CD1c-positive myeloid dendritic cell (primary cell): Measurements from ENCODE around the gene FRMD5.
A peak's percentile ranks its signal among the peaks of the same experiment; 100 is the strongest.
"Not testable (repeated sequence)": the region's sequence is repeated elsewhere in the genome, so short reads cannot be mapped to it uniquely, and the experiment has no call there.

Source experiments
- DNase-seq: peaks from one replicate; pipeline ENCODE4 v3.0.0-alpha.2; 2016; ENCODE audit errors: extremely low spot score

Gene FRMD5

DNA sequence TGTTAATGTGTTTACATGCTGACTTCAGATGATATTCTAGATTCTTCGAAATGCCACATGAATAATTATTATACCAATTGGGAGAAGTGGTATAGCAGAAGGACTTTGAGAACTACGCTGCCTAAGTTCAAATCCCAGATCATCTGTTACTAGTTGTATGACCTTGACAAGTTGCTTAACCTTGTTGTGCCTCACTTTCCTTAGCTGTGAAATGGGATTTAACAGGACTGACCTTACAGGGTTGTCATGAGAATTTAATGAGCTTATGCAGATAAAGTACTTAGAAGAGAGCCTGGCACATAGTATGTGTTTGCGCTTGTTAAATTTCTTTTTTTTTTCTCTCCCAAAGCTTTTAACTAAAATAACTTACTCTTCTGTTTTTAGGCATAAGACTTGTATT is 343.8 kb downstream of the FRMD5 start:
- DNase-seq, result no peak

DNA sequence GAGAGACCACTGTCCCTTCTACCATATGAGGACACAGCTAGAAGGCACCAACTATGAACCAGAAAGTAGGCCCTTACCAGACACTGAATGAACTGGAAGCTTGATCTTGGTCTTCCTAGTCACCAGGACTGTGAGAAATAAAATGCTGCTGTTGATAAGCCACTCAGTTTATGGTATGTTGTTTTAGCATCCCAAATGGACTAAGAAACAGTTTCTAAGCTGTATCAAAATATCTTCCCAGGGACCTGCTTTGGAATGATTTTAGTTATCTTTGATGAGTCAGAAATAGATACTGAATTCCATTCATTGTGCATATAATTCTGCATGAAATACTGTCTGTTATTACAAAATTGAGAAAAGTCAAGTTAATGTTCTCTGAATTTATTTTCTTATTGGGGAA is 349.6 kb downstream of the FRMD5 start:
- no peak for DNase-seq

DNA sequence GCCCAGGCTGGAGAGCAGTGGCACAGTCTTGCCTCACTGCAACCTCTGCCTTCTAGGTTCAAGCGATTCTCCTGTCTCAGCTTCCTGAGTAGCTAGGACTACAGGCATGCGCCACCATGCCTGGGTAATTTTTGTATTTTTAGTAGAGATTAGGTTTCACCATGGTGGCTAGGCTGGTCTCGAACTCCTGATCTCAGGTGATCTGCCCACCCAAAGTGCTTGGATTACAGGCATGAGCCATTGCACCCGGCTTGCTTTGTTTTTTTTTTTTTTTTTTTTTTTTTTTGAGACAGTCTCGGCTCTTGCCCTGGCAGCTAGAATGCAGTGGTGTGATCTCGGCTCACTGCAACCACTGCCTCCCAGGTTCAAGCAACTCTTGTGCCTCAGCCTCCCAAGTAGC is 362.6 kb downstream of the FRMD5 start:
- DNase-seq, result not testable (repeated sequence)

DNA sequence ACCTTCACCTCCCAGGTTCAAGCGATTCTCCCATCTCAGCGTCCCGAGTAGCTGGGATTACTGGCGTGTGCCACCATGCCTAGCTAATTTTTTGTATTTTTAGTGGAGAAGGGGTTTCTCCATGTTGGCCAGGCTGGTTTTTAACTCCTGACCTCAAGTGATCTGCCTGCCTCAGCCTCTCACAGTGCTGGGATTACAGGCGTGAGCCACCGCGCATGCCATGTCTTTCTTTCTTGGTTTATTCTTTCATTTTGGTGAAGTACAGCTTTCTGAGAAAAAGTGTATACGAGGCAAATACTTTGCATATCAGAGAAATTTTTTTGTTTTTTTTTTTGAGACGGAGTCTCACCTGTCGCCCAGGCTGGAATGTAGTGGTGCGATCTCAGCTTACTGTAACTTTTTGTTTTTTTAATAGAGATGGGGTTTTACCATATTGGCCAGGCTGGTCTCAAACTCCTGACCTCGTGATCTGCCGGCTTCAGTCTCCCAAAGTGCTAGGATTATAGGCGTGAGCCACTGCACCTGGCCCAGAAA is 363.5 kb downstream of the FRMD5 start:
- not testable (repeated sequence) for DNase-seq

DNA sequence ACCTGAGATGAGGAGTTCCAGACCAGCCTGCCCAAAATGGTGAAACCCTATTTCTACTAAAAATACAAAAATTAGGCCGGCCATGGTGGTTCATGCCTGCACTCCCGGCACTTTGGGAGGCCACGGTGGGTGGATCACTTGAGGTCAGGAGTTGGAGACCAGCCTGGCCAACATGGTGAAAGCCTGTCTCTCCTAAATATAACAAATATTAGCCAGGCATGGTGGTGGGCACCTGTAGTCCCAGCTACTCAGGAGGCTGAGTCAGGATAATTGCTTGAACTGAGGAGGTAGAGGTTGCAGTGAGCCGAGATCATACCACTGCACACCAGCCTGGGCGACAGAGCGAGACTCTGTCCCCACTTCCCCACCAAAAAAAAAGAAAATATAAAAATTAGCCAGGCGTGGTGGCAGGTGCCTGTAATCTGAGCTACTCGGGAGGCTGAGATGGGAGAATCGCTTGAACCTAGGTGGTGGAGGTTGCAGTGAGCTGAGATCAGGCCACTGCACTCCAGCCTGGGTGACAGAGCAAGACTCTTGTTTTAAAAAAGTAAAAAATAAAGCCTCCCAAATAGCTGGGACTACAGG is 364.3 kb downstream of the FRMD5 start:
- DNase-seq, result not testable (repeated sequence)

DNA sequence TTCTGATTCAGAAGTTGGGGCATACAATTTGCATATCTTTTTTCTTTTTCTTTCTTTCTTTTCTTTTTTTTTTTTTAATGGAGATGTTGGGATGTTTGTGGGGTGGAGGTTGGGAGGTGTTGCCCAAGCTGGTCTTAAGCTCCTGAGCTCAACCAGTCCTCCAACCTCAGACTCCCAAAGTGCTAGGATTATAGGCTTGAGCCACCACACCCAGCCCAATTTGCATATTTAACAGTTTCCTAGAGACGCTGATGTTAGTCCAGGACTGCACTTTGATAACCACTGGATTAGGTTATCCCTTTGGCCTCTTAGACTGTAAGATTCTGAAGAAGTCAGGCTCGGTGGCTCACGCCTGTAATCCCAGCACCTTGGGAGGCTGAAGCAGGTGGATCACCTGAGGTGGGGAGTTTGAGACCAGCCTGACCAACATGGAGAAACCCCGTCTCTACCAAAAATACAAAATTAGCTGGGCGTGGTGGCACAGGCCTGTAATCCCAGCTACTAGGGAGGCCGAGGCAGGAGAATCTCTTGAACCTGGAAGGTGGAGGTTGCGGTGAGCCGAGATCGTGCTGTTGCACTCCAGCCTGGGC is 365.0 kb downstream of the FRMD5 start:
- DNase-seq, result not testable (repeated sequence)

DNA sequence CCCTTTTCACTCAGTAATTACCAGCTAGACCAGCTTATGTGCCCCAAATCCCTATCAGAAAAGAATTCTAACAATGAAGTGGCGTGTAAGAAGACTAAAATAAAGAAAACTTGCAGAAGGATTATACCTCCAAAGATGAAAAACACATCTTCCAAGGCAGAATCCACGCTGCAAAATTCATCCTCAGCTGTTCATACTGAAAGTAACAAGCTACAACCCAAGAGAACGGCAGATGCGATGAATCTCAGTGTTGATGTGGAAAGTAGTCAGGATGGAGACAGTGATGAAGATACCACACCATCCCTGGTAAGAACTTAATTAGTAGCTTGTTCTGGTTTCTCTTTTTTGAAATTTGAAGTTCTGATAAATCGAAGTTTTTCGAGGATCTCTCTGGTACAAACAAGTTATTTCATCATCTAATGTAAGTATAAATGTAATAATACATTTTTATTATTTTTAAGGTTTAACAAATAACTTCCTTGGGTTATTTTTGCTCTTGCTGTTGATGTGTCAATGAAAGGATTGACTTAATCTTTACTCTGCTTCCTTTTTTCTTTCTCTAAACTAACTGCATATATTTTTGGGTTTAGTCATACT is 366.9 kb downstream of the FRMD5 start:
- no peak for DNase-seq

DNA sequence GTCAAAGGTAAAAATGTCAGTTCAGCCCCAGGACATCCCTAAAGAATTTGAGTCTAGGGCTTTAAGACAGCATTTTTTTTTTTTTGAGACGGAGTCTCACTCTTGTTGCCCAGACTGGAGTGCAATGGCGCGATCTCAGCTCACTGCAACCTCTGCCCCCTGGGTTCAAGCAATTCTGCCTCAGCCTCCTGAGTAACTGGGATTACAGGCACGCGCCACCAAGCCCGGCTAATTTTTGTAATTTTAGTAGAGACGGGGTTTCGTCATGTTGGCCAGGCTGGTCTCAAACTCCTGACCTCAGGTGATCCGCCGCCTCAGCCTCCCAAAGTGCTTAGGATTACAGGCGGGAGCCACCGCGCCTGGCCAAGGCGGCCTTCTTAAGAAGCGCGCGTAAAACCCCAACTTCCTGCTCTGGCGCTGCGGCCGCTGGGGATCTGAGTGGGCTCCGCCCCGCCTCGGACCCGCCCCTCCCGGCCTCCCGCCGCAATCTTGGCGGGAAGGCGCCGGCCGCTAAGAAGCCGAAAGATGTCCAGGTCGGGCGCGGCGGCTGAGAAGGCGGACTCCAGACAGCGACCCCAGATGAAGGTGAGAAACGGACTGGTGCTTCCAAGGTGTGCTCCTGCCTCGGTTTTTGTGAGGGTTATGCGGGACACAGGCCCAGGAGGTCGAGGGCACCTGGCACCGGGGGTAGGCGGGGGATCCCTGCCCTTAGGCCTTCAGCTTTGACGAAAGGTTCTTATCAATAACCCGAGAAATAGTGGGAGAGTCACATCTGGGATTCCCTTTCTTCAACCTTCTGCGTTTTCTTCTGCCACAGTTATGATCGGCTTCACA is 368.3 kb downstream of the FRMD5 start, which contains the start of gene WDR76:
Gene WDR76 (plus strand): TSS at position 495 of the 834 bp plus-strand sequence. CDS start 31 bp downstream, at position 526.
- peak; percentile 89 for DNase-seq

DNA sequence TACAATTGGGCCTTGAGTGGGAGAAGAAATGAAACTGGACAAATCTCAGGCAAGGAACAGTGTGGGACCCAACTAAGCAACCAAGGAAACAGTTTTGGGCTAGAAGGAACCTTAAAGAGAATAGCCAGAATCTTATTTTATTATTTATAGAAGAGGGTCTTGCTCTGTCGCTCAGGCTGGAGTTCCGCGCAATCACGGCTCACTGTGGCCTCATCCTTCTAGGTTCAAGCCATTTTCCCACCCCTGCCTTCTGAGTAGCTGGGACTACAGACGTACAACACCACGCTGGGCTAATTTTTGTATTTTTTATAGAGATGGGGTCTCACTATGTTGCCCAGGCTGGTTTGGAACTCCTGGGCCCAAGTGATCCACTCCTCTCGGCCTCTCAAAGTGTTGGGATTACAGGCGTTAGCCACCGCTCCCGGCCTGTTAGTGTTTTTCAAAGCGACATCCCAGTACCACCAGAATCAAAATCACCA is 369.0 kb downstream of the FRMD5 start:
- no peak for DNase-seq

DNA sequence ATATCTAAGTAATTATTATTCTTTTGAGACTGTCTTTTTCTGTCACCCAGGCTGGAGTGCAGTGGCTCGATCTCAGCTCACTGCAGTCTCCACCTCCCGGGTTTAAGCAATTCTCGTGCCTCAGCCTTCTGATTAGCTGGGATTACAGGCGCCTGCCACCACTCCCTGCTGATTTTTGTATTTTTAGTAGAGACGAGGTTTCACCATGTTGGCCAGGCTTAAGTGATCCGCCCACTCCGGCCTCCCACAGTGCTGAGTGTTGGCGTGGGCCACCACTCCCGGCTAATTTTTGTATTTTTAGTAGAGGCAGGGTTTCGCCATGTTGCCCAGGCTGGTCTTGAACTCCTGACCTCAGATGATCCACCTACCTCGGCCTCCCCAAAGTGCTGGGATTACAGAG is 369.8 kb downstream of the FRMD5 start:
- DNase-seq, result not testable (repeated sequence)

DNA sequence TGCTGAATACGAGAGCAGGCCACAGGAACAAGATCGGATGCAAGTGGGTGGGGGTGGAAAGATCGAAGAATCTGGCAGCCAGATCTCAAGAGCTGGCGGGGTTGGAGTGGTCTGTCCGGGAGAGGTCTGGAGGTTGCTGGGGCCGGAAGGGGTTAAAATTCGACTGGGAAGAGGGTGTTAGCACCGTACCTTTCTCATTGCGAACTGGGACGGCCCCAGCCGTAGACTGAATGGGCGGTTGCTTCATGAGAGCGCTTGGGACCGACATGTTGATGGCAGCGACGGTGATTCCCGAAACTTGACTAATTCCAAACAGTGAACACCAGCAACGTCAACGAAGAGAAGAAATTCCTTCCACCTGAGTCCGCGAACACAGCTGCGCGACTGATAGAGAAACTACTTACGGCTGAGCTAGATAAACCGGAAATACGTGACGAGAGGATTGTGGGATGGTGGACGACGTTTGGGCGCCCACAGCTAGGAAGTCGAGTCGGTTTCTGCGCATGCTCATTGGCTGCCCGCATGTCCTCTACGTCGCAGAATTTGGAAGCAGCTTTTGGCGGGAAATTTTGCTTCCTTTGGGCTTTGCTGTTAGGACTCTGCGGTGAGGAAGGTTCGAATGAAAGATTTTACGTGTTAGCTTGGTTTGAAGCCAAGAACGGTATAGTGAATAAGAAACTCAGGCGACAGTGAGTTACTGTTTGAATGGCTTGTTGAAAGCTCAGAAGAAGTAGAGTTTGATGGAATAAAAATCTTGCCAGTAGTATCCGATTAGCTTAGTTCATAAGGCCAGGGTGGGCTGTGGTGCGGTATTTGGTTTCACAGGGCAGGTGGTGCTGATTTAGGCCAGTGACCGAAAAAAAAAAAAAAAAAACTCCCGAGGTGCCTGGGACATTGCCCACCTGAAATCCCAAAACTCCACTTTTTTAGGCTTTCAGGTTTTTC is 370.5 kb downstream of the FRMD5 start, which contains the start of gene MFAP1:
Gene MFAP1 (minus strand): TSS at position 389 of the 945 bp plus-strand sequence. CDS start 121 bp downstream, at position 268.
- peak; percentile 98 for DNase-seq

DNA sequence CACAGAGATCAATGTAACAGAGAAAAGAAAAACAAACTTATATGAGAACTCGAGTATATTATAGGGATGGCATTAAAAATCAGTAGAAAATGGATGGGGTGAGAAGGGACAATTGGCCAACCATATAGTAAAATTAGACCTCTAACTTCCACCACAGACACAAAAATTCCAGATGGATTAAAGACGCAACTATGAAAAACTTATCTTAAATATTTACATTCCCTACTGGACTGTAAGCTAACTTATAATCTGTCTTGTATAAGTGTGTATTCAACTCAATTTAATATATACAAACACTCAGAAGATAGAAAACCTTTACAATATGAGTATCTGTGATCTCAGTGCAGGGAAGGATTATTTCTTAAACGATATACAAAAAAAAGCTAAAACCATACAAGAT is 373.6 kb downstream of the FRMD5 start:
- no peak for DNase-seq
